Ovary (tissue), 10 donors: ENCODE data around the gene MZT1. TPM values are rescaled to one million over a fixed set of nuclear protein-coding genes. Genes with fewer than 3 reads are reported as not detected.

Experiments
- DNase-seq, 5 donors: peaks; one replicate each; pipeline ENCODE4 v3.0.0-alpha.2; 2019 to 2020
- H3K27ac ChIP-seq, 2 donors: fragments of 200-600 bp; one replicate each; pipeline versions ENCODE4 v1.5.1 to v1.8.0; 2019 to 2022
- H3K27me3 ChIP-seq: fragments of 200-600 bp; one replicate; pipeline ENCODE4 v1.8.0; 2022
- H3K36me3 ChIP-seq: fragments of 200-600 bp; sonication (generic); one replicate; pipeline ENCODE4 v1.5.1; 2019
- H3K4me1 ChIP-seq: one replicate; pipeline ENCODE4 v1.8.1; 2013; ENCODE audit warnings: mild to moderate bottlenecking, moderate library complexity; ENCODE audit not compliant: insufficient read depth
- H3K4me3 ChIP-seq: fragments of 200-600 bp; sonication (generic); one replicate; pipeline ENCODE4 v1.5.1; 2017
- H3K9me3 ChIP-seq, 2 donors: fragments of 200-600 bp in 1 of 2; sonication (generic) in 1 of 2; one replicate each; pipeline versions ENCODE4 v1.5.1 to v1.8.1; 2013 to 2019; ENCODE audit warnings: mild to moderate bottlenecking in 1 of 2, moderate library complexity in 1 of 2
- CTCF ChIP-seq, 3 donors: fragments of 450-650 bp in 2 of 3; fragments of 200-600 bp in 1 of 3; IDR thresholded peaks; one replicate each; pipeline versions ENCODE4 v1.5.1 to v1.8.0; 2016 to 2022; ENCODE audit warnings: antibody characterized with exemption in 3 of 3, mild to moderate bottlenecking in 1 of 3
- EP300 ChIP-seq: sonication (generic); formaldehyde crosslinking; IDR thresholded peaks from one replicate; pipeline ENCODE4 v1.6.1; 2017; ENCODE audit warnings: antibody characterized with exemption
- POLR2A ChIP-seq: fragments of 450-650 bp; IDR thresholded peaks from one replicate; pipeline ENCODE4 v1.6.1; 2017; ENCODE audit warnings: antibody characterized with exemption, mild to moderate bottlenecking, moderate library complexity
- WGBS, 3 donors: extraction: QIAGEN DNeasy Blood & Tissue Kit in 1 of 3; methylation state at CpG; one replicate each; pipeline versions ENCODE4 v1.1.5 to v1.1.7; 2013 to 2017; 5-methylcytosine and 5-hydroxymethylcytosine counted together
- intact Hi-C, 4 donors: fragments of 100-400 bp; cut with DNase I; formaldehyde crosslinking; loops; one replicate each; pipeline versions ENCODE4 v1.11.0 to v1.15.1; 2022 to 2023
- long read RNA-seq, 3 donors: library from polyadenylated mRNA in 2 of 3; unstranded in 2 of 3; transcript quantifications; one replicate each; pipeline ENCODE4 v2.0.0 and lab custom pipeline, GENCODE V29; 2021 to 2026
- polyA plus RNA-seq, 2 donors: library from polyadenylated mRNA; stranded (reverse); fragments of 200-250 nt in 1 of 2; fragments of 350-450 nt in 1 of 2; fragmentation: Illumina TruSeq in 1 of 2; extraction: RNeasy Lipid Tissue Mini Kit (QIAGEN cat#74804) in 1 of 2; gene quantifications; one replicate each; pipeline ENCODE4 v1.2.3, GENCODE V29; 2013 to 2014
- total RNA-seq, 7 donors: library from RNA; depleted of rRNA in 2 of 7; stranded (reverse); fragments of >200 nt in 2 of 7; fragmentation: NEBNext Ultra II Directional in 3 of 7; extraction: Animal tissue kit (Norgen Biotek cat#: 25700) in 3 of 7; gene quantifications; one replicate each; pipeline versions ENCODE4 v1.1.0 to v1.2.4, GENCODE V29; 2016 to 2023
- donor health status: DM: no; HTN: no; CAD: no; lungs with moderate emphysema.
- donor health status: DM: no; HTN: no; CAD: no.
- donor health status: Bipolar disorder and iron deficiency.
- donor health status: DM: yes; HTN: yes; CAD: no.
- donor health status: DM: no; HTN: no; CAD: no.
- donor health status: DM: yes; HTN: yes; CAD: no.

Gene MZT1
- total RNA-seq (1 to 10 TPM; 4.2 to 7.3 (median 5.2) TPM), polyA plus RNA-seq (1 to 10 TPM; 6.5 to 6.9 TPM)
- long read RNA-seq, donor 1, transcript MZT1-201 (3 exons, 2,299 nt), result major isoform, 29 of 30 reads
- long read RNA-seq, donor 1, partial matches to known transcripts, result 0 of 30 reads
- long read RNA-seq, donor 1, other reads (novel, unspliced or antisense), result 1 of 30 reads
- long read RNA-seq, donor 2, transcript MZT1-201 (3 exons, 2,299 nt), result major isoform, 21 of 26 reads
- long read RNA-seq, donor 2, partial matches to known transcripts, result 5 of 26 reads
- long read RNA-seq, donor 2, other reads (novel, unspliced or antisense), result 0 of 26 reads
- long read RNA-seq, donor 3, transcript MZT1-201 (3 exons, 2,299 nt), result major isoform, 11 of 12 reads
- long read RNA-seq, donor 3, partial matches to known transcripts, result 1 of 12 reads
- long read RNA-seq, donor 3, other reads (novel, unspliced or antisense), result 0 of 12 reads

GRCh38 chr13:72727417-72728289 lies at the start of gene MZT1, which contains the start of gene BORA:
MZT1 (minus strand) TSS chr13:72727629; CDS start chr13:72727602, 27 bp downstream.
BORA (plus strand) TSS chr13:72727923; CDS start chr13:72728941, 1,018 bp downstream.
- Histone ChIP-seq H3K9me3 (no peaks in the 10 kb centered on the region), H3K4me1 (peaks cover 3% of the 10 kb centered on the region), H3K27me3 (no peaks in the 10 kb centered on the region), H3K36me3 (no peaks in the 10 kb centered on the region), H3K4me3 (peak within 1 kb of the TSS; percentile 83), H3K27ac (no peak within 1 kb of the TSS)
- DNase-seq, result peak; percentile 86 to 94 (median 90)
- WGBS, 3 donors, result 0% methylated on average over 37 to 71 of the region's 71 CpGs
- intact Hi-C loops, result no loop called here
- TF ChIP-seq EP300 (no peak), POLR2A (no peak), CTCF (IDR thresholded peaks at IDR 0.05) (no peak)

GRCh38 chr13:72774019-72774418 lies 46.6 kb upstream of the MZT1 start:
- no peak overlapping the region for H3K4me3 ChIP-seq
- no peaks in the 10 kb centered on the region for H3K27me3 ChIP-seq
- H3K9me3 ChIP-seq, result no peaks in the 10 kb centered on the region
- no peak for DNase-seq
- 68 to 73% (median 71%) methylated on average over 2 of the region's 2 CpGs for WGBS, 3 donors
- H3K36me3 ChIP-seq, result no peaks in the 10 kb centered on the region
- no peak overlapping the region for H3K27ac ChIP-seq
- intact Hi-C loops, result no loop called here
- TF ChIP-seq POLR2A (no peak), EP300 (no peak), CTCF (IDR thresholded peaks at IDR 0.05) (no peak)
- H3K4me1 ChIP-seq, result peaks cover under 1% of the 10 kb centered on the region

GRCh38 chr13:72763411-72763810 lies 36.0 kb upstream of the MZT1 start:
- Histone ChIP-seq H3K27me3 (no peaks in the 10 kb centered on the region), H3K9me3 (no peaks in the 10 kb centered on the region), H3K27ac (no peak overlapping the region), H3K36me3 (no peaks in the 10 kb centered on the region), H3K4me3 (no peak overlapping the region), H3K4me1 (no peaks in the 10 kb centered on the region)
- TF ChIP-seq POLR2A (no peak), EP300 (no peak), CTCF (IDR thresholded peaks at IDR 0.05) (no peak)
- WGBS, 3 donors, result 33 to 38% (median 37%) methylated on average over 2 of the region's 2 CpGs
- intact Hi-C loops, result no loop called here
- DNase-seq, result no peak

GRCh38 chr13:72760189-72760588 lies 32.8 kb upstream of the MZT1 start:
- Histone ChIP-seq H3K4me1 (no peaks in the 10 kb centered on the region), H3K36me3 (no peaks in the 10 kb centered on the region), H3K27me3 (no peaks in the 10 kb centered on the region), H3K4me3 (no peak overlapping the region), H3K27ac (no peak overlapping the region), H3K9me3 (no peaks in the 10 kb centered on the region)
- no peak for TF ChIP-seq EP300
- TF ChIP-seq POLR2A, result no peak
- no peak for TF ChIP-seq CTCF (IDR thresholded peaks at IDR 0.05)
- intact Hi-C loops, result no loop called here
- DNase-seq, result no peak
- 90 to 92% (median 90%) methylated on average over 3 of the region's 3 CpGs for WGBS, 3 donors
